B cell (primary cell): Measurements from ENCODE around the gene GHR. TPM values are rescaled to one million over a fixed set of nuclear protein-coding genes. Genes with fewer than 3 reads are reported as not detected.

Experiments used
- ATAC-seq: fragments of 200-7000 bp; cut with Tn5 transposase; one replicate; pipeline ENCODE4 v1.10.0; 2021; ENCODE audit warnings: low read depth, mild to moderate bottlenecking, moderate number of reproducible peaks, moderate library complexity
- CTCF ChIA-PET: fragments of 350-600 bp; sonication (Branson Sonifier 250); formaldehyde crosslinking; loops from one replicate; lab custom pipeline; 2021; ENCODE audit warnings: antibody characterized with exemption, inconsistent platforms; lab: Charles Lee
- POLR2A ChIA-PET: fragments of 350-600 bp; sonication (Branson Sonifier 250); formaldehyde crosslinking; loops from one replicate; lab custom pipeline; 2021; ENCODE audit warnings: antibody characterized with exemption; lab: Charles Lee
- DNase-seq: peaks from one replicate; pipeline ENCODE4 v3.0.0; 2013
- H2AFZ ChIP-seq: 2 replicates; pipeline ENCODE4 v1.6.1; 2012; ENCODE audit warnings: mild to moderate bottlenecking, low read depth, low read length; ENCODE audit not compliant: insufficient read depth, poor library complexity, severe bottlenecking
- H3K27ac ChIP-seq, 2 donors: 1 replicate in 1 of 2; 2 replicates in 1 of 2; pipeline ENCODE4 v1.5.1; 2012 to 2013; ENCODE audit warnings: low read length in 2 of 2, mild to moderate bottlenecking in 2 of 2, moderate library complexity in 1 of 2
- H3K27me3 ChIP-seq, 4 experiments: fragments of 200-600 bp in 1 of 4; sonication (generic) in 1 of 4; replicated peaks in 1 of 4; 1 replicate in 2 of 4; 2 replicates in 2 of 4; pipeline versions ENCODE4 v1.6.1 to v1.7.0; 2013 to 2016; ENCODE audit warnings: low read length in 3 of 4, mild to moderate bottlenecking in 2 of 4, mixed read lengths in 1 of 4, moderate library complexity in 1 of 4; ENCODE audit not compliant: insufficient read depth in 4 of 4, control insufficient read depth in 3 of 4; ENCODE audit errors: control extremely low read depth in 1 of 4
- H3K36me3 ChIP-seq, 2 experiments: replicated peaks in 1 of 2; 1 replicate in 1 of 2; 2 replicates in 1 of 2; pipeline versions ENCODE4 v1.6.1 to v1.7.1; 2013; ENCODE audit warnings: low read length in 1 of 2; ENCODE audit not compliant: insufficient read depth in 2 of 2, control insufficient read depth in 1 of 2; ENCODE audit errors: control extremely low read depth in 1 of 2, extremely low read depth in 1 of 2
- H3K4me1 ChIP-seq, 2 donors: fragments of 200-600 bp in 1 of 2; sonication (generic) in 1 of 2; 1 replicate in 1 of 2; 2 replicates in 1 of 2; pipeline versions ENCODE4 v1.5.1 to v1.6.1; 2013 to 2017; ENCODE audit warnings: low read length in 2 of 2; ENCODE audit not compliant: control insufficient read depth in 2 of 2, insufficient read depth in 2 of 2
- H3K4me2 ChIP-seq: replicated peaks from 2 replicates; pipeline ENCODE3; 2012; ENCODE audit warnings: mild to moderate bottlenecking, low read depth, low read length; ENCODE audit not compliant: poor library complexity, severe bottlenecking
- H3K4me3 ChIP-seq, 5 experiments: fragments of 200-600 bp in 1 of 5; sonication (generic) in 1 of 5; 1 replicate in 3 of 5; 2 replicates in 2 of 5; pipeline versions ENCODE4 v1.5.1 to v1.7.0; 2011 to 2016; ENCODE audit warnings: low read length in 4 of 5, mild to moderate bottlenecking in 4 of 5, low read depth in 2 of 5, control low read depth in 1 of 5, moderate library complexity in 1 of 5; ENCODE audit not compliant: insufficient read depth in 1 of 5; ENCODE audit errors: control extremely low read depth in 1 of 5, extremely low read depth in 1 of 5
- H3K79me2 ChIP-seq: fragments of 200-600 bp; sonication (generic); one replicate; pipeline ENCODE4 v1.6.0; 2016; ENCODE audit warnings: low read length; ENCODE audit not compliant: control insufficient read depth, insufficient read depth
- H3K9ac ChIP-seq: fragments of 200-600 bp; sonication (generic); 2 replicates; pipeline ENCODE4 v1.6.1; 2017; ENCODE audit warnings: mild to moderate bottlenecking, low read length, moderate library complexity
- H3K9me3 ChIP-seq, 3 donors: one replicate each; pipeline versions ENCODE4 v1.6.1 to v1.7.1; 2013; ENCODE audit warnings: low read length in 2 of 3; ENCODE audit not compliant: control insufficient read depth in 2 of 3, insufficient read depth in 1 of 3; ENCODE audit errors: control extremely low read depth in 1 of 3
- H4K20me1 ChIP-seq: 2 replicates; pipeline ENCODE4 v1.6.0; 2012; ENCODE audit warnings: mild to moderate bottlenecking, low read length; ENCODE audit not compliant: insufficient read depth, control insufficient read depth, poor library complexity, severe bottlenecking
- H3K27ac Mint-ChIP-seq: one replicate; pipeline ENCODE4 v1.8.0; 2021; ENCODE audit warnings: mixed read lengths
- H3K27me3 Mint-ChIP-seq: one replicate; pipeline ENCODE4 v1.8.0; 2021; ENCODE audit warnings: mixed read lengths
- H3K4me1 Mint-ChIP-seq: one replicate; pipeline ENCODE4 v1.8.0; 2021; ENCODE audit warnings: mixed read lengths
- H3K4me3 Mint-ChIP-seq: one replicate; pipeline ENCODE4 v1.8.0; 2021; ENCODE audit warnings: mixed read lengths
- H3K9me3 Mint-ChIP-seq: one replicate; pipeline ENCODE4 v1.8.0; 2022; ENCODE audit warnings: mixed read lengths; ENCODE audit not compliant: insufficient read depth
- CTCF ChIP-seq: fragments of 200-600 bp; IDR thresholded peaks from one replicate; pipeline ENCODE4 v1.8.0; 2022; ENCODE audit warnings: antibody characterized with exemption, mild to moderate bottlenecking
- EZH2 ChIP-seq: IDR thresholded peaks from 2 replicates; pipeline ENCODE4 v1.6.1; 2012; ENCODE audit warnings: borderline replicate concordance, low read depth, mild to moderate bottlenecking, moderate library complexity, low read length; ENCODE audit not compliant: insufficient read depth, poor library complexity, severe bottlenecking
- WGBS: methylation state at CpG from one replicate; pipeline ENCODE4 v1.1.5; 2013; ENCODE audit warnings: missing lambda C conversion rate; ENCODE audit not compliant: insufficient coverage; 5-methylcytosine and 5-hydroxymethylcytosine counted together
- intact Hi-C: fragments of 100-400 bp; cut with micrococcal nuclease; formaldehyde crosslinking; loops from one replicate; pipeline ENCODE4 v1.10.0; 2022
- polyA plus RNA-seq: library from polyadenylated mRNA; depleted of rRNA; stranded (reverse); fragments of >200 nt; gene quantifications from 2 replicates; pipeline ENCODE4 v1.2.3, GENCODE V29; 2012
- total RNA-seq, 2 donors: library from RNA; stranded (reverse); fragments of 120-200 nt in 1 of 2; gene quantifications; 1 replicate in 1 of 2; 2 replicates in 1 of 2; pipeline versions ENCODE4 v1.2.3 to v1.2.4, GENCODE V29; 2013 to 2022

Gene GHR
- total and polyA plus RNA-seq, 2 donors (not counting 1 experiment from before 2014, with no cell fraction given): not detected

- H3K36me3 ChIP-seq: no peaks in the 10 kb centered on the region
- H4K20me1 ChIP-seq: no peaks in the 10 kb centered on the region
- H2AFZ ChIP-seq: no peak overlapping the region
- ChIA-PET CTCF (interaction anchor here (0.9 to 6.7 kb wide), 4 partner anchors 119 to 250 kb away, joined by 3 to 88 read pairs (median 4); no protein-coding TSS in a partner anchor), POLR2A (no interaction called here)
- DNase-seq (no peak), ATAC-seq (no peak)
- TF ChIP-seq EZH2: no peak
- TF ChIP-seq CTCF: no peak
- no peaks in the 10 kb centered on the region for H3K27me3 Mint-ChIP-seq
- no peak overlapping the region for H3K27ac ChIP-seq
- intact Hi-C loops: no loop called here
- H3K9me3 Mint-ChIP-seq: no peaks in the 10 kb centered on the region
- H3K4me2 ChIP-seq: no peak overlapping the region
- no peaks in the 10 kb centered on the region for H3K9me3 ChIP-seq
- H3K4me1 ChIP-seq: no peaks in the 10 kb centered on the region
- no CpG with 5 or more reads among the region's 2 CpGs for WGBS
- no peaks in the 10 kb centered on the region for H3K4me1 Mint-ChIP-seq
- no peaks in the 10 kb centered on the region for H3K27me3 ChIP-seq
- H3K79me2 ChIP-seq: no peaks in the 10 kb centered on the region
- H3K4me3 ChIP-seq: no peak overlapping the region
- no peak overlapping the region for H3K9ac ChIP-seq
- no peak overlapping the region for H3K27ac Mint-ChIP-seq
- H3K4me3 Mint-ChIP-seq: no peak overlapping the region
Measured at GRCh38 chr5:42517164-42517563, 93.9 kb downstream of the GHR start.

- Histone ChIP-seq H3K4me2 (no peak overlapping the region), H3K36me3 (no peaks in the 10 kb centered on the region), H3K79me2 (no peaks in the 10 kb centered on the region), H2AFZ (no peak overlapping the region), H3K4me3 (no peak overlapping the region), H3K27ac (no peak overlapping the region), H4K20me1 (no peaks in the 10 kb centered on the region), H3K9ac (no peak overlapping the region), H3K4me1 (no peaks in the 10 kb centered on the region), H3K27me3 (no peaks in the 10 kb centered on the region), H3K9me3 (no peaks in the 10 kb centered on the region)
- H3K27me3 Mint-ChIP-seq: no peaks in the 10 kb centered on the region
- ATAC-seq (no peak), DNase-seq (no peak)
- H3K9me3 Mint-ChIP-seq: no peaks in the 10 kb centered on the region
- ChIA-PET POLR2A (no interaction called here), CTCF (interaction anchor here (1.1 to 6.7 kb wide), 2 partner anchors 13 to 137 kb away, joined by 4 to 88 read pairs; no protein-coding TSS in a partner anchor)
- H3K4me3 Mint-ChIP-seq: no peak overlapping the region
- WGBS: 53% methylated on average over 4 of the region's 8 CpGs
- no peak overlapping the region for H3K27ac Mint-ChIP-seq
- intact Hi-C loops: no loop called here
- H3K4me1 Mint-ChIP-seq: no peaks in the 10 kb centered on the region
- TF ChIP-seq EZH2 (no peak), CTCF (no peak)
Measured at GRCh38 chr5:42518595-42519221, 95.5 kb downstream of the GHR start.
